SKM-1 treated with dmso at 0.1 percent for 144 hours (cell line): ENCODE data around the gene FHIP2A.
"Not testable (repeated sequence)": the region's sequence is repeated elsewhere in the genome, so short reads cannot be mapped to it uniquely, and the experiment has no call there.

Experiments
- DNase-seq: peaks from one replicate; lab custom pipeline; 2025; ENCODE audit not compliant: unreplicated experiment; lab: John Stamatoyannopoulos, UW

Gene FHIP2A

DNA sequence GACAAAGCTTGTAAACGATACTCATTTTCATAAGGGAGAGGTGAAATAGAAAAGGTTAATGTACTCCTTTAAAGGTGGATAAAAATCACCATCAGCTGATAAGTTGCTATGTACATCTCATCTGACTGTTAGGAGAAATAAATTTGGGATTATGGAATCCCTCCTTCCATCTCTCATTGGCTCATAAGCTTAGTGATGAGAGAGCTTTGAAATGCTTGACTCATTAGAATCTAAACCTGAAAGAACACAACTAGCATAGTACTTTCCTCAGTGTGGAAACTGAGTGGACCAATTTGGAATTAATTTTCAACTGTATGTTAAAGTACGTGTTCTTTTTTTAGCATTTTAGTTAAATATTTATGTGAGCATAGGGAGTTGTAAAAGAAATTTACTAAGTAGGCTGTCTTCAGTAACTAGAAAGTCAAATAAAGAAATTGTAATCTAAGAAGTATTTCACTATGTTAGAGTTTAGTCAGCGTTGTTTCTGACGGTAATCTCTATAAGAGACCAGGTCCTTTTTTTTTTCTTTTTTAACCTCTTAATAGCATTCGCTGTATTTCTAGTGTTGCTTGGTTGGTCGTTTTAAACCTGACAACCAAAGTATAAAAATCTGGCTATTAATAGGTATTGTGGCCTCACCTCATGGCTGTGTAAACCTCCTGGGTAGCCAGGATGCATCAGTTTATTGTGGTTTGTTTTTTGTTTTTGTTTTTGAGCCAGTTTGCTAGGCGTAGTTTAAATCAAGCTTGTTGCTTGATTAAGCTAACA lies 34.4 kb downstream of the FHIP2A start:
- no peak for DNase-seq

DNA sequence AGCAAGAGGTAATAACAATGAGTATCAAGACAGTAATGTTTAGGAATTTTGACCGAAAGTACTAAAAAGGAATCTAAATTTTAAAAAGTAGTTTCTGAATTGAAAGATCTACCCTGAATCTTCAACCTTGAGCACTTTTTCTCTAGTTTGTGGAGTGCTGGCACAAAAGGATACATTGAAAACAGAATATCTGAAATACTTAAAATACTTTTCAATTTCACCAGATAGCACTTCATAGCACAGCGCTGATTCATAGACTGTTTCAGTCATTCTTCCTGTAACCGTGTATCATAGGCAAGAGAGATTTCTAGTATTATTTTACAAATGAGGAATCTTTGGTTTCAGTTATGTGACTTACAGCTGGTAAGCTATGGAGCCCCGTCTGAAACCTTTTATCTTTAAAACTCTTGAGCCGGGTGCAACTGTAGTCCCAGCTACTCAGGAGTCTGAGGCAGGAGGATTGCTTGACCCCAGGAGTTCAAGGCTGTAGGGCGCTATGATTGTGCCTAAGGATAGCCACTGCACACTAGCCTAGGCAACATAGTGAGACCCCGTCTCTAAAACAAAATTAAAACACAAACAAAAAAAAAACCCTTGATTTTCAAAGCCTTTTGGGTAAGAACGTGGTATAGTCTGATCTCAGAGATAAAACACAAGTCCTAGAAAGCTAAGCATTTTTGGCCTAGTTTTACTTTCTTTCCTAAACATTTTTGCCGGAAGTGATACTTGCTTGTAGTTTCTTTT lies 35.1 kb downstream of the FHIP2A start:
- DNase-seq, result no peak

DNA sequence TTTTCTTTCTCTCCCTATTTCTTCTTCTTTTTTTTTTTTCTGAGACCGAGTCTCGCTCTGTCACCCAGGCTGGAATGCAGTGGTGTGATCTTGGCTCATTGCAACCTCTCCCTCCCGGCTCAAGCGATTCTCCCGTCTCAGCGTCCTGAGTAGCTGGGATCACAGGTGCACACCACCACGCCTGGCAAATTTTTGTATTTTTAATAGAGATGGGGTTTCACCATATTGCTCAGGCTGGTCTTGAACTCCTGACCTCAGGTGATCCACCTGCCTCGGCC lies 35.6 kb downstream of the FHIP2A start:
- not testable (repeated sequence) for DNase-seq

DNA sequence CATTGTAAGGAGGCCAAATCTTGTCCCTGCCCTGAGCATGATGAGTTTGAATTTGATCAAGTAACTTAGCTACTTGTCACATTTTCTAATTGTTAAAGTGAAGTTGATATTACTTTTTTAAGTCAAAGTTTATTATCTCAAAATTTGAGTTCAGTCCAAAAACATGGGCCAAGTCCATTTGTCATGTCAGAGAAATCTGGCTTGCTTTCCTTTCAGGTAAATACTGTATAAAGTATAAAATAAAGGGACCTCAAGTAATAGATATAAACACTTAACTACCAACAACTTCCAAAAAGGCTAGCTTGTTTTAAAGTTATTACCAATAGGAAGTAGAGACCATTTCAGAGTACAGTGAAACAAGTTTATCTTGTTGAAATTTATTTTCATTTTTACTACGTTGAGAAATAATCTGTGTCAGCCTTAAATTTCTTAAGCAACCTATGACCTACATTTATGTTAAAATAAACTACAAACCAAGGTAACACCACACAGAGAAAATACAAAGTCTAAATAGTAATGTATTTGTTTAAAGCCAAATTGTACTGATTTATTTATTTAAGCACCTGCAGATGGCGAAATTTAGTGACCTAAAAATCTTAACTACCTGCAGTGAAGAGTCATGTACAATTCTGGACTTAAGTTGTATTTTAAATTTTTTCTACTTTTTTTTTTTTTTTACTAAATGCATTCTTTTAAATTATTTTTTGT lies 36.5 kb downstream of the FHIP2A start:
- DNase-seq, result no peak

DNA sequence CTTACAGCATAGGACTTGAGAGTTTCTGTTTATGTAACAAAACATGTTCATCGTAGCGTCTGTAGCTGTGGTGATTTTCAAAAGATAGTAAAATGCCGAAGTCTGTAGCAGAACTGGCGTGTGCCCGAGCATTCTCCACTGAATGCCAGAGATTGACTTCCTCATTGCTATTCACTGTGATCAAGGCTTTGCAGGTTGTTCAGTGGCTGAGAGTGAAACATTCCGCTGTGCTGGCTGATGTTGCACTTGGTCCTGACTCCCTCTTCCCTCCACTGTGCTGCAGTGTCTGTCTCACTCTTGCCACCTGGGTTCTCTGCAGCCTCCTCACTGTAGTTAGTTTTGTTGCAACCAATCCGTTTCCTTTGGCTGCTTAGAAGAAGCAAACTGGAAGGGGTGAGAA lies 37.6 kb downstream of the FHIP2A start:
- DNase-seq, result no peak

DNA sequence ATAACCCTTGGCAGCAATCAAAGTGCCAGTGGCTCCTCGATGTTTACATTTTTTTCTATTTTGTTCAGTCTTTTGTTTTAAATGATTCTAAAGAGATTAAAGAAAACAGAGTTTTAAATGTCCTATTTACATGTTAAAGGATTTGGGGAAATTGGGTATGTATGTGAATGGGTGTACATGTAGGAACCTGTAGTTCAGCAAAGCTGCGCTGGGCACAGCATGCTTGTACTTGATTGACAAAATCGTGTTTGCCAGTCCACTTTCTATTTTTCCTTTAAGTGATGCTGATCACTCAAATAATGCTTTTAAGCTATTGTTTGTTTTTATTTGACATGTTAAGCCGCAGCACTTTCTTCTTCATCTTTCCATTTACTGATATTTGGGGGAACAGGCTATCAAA lies 40.9 kb downstream of the FHIP2A start:
- no peak for DNase-seq

DNA sequence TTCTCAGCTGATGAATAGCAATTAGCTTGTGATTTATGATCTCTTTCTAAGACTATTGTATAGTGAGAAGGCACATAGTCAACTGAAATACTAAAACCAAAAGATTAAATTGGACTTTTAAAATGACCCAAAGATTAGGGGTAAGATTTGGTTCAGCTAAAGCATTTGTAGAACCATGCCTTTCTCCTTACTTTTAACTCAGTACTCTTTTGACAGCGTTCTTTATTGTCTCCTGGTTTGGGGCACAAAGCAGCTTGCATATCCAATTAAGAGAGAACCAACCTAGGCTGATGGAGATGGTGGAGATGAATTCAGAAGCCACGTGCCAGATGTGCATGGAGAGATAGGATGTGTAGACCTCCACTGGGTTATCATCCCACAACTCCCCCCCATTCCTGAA lies 45.8 kb downstream of the FHIP2A start:
- no peak for DNase-seq

DNA sequence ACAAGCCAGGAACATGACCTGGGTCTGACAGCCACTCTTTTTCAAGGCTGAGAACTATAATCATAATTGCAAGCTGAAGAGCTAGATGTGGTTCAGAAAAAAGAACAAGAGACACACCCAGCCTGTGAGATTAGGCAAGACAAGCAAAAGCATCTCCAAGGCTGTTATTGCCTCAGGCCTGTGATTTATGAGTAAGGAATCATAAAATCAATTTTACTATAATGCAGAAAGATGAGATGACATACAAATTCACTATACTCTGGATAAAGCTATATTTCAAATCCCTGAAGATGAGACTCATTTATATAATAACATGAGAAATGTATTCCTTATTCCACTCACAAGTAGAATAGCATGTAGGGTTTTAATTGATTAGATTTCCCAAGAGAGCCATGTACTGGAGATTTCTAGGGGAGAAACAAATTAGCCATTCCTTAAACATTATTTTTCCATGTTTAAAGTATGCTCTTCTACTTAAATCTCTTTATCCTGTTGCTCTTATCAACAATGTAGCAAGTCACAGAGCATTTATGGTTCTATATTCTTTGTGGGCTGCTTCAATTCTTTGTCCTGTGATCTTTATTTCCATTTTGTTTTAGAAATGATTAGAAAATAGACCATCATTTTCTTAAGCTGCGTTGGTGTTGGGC lies 47.4 kb downstream of the FHIP2A start:
- DNase-seq, result no peak

DNA sequence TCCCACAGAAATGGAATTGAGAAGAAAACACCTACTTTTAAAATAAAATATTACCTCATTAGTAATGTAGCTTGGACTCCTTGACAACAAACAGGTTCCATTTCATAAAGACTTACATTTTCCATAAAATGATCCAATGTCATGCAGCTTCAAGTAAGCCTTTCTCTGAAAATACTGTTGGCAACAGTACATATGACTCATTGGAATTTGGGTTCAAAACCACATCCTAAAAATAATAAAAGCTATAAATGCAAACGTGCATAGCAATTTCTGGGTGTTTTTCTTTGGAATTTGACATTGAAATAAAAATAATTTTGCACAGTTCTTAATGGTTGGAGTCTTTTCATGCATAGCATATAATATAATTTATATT lies 47.9 kb downstream of the FHIP2A start:
- DNase-seq, result no peak

DNA sequence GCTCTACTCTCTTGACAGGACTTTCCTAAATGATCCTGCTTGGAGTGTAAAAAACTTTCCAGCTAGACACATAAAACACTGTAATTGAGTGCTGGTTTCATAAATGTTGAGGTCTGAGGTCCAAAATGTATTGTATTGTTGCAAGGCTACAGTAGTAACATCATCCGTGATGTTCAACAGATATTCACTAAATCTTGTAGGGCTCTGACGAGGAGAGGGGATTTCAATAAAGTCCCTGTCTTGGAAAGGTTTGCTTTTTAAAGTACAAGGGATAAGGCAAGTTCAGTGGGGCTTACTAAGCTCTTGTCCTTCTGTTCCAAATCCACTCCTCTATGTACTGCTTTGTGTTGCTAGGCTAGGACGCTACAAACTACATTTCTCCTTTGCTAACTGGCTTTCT lies 48.9 kb downstream of the FHIP2A start:
- no peak for DNase-seq

DNA sequence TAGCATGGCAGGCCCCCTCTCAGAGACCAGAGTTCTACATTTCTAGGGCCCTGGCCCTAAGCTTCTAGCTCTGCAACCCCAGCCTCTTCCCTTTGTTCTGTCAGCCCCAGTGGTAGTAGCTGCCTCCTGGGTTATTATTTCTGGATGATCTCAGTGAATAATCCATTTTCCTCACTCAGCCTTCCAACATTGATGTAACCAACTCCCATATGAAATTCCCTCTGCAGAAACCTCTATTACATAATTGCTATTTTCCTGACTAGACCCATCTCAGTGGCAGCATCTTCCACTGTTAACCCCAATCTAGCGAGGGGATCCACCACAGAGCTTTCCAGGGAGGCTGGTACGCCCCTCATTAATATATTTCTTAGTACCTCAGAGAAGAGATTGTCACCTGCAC lies 49.8 kb downstream of the FHIP2A start:
- DNase-seq, result no peak
